Nephron (organoid): ENCODE data around the gene FAM193A.

Source experiments
- H3K27ac Mint-ChIP-seq, 3 experiments: 2 replicates each; pipeline ENCODE4 v1.8.0; 2020; ENCODE audit warnings: mixed read lengths in 3 of 3, mild to moderate bottlenecking in 2 of 3, moderate library complexity in 1 of 3
- H3K27me3 Mint-ChIP-seq: 2 replicates; pipeline ENCODE4 v1.8.0; 2021; ENCODE audit warnings: low read depth, mild to moderate bottlenecking, moderate library complexity, mixed read lengths
- H3K36me3 Mint-ChIP-seq: 2 replicates; pipeline ENCODE4 v1.8.0; 2020; ENCODE audit warnings: low read depth, mixed read lengths
- H3K4me1 Mint-ChIP-seq: 2 replicates; pipeline ENCODE4 v1.8.0; 2020; ENCODE audit warnings: mixed read lengths
- H3K4me3 Mint-ChIP-seq, 3 experiments: 2 replicates each; pipeline ENCODE4 v1.8.0; 2020; ENCODE audit warnings: mild to moderate bottlenecking in 3 of 3, mixed read lengths in 3 of 3, moderate library complexity in 2 of 3
- H3K9me3 Mint-ChIP-seq: 2 replicates; pipeline ENCODE4 v1.8.0; 2020; ENCODE audit warnings: mixed read lengths
- TF ChIP-seq, protein P1 (sequence below), 3 experiments: fragments of 200-600 bp; sonication (generic); IDR thresholded peaks; one replicate each; pipeline ENCODE4 v1.5.0; 2021; ENCODE audit warnings: antibody characterized with exemption in 3 of 3; ENCODE audit not compliant: unreplicated experiment in 3 of 3

Gene FAM193A

DNA sequence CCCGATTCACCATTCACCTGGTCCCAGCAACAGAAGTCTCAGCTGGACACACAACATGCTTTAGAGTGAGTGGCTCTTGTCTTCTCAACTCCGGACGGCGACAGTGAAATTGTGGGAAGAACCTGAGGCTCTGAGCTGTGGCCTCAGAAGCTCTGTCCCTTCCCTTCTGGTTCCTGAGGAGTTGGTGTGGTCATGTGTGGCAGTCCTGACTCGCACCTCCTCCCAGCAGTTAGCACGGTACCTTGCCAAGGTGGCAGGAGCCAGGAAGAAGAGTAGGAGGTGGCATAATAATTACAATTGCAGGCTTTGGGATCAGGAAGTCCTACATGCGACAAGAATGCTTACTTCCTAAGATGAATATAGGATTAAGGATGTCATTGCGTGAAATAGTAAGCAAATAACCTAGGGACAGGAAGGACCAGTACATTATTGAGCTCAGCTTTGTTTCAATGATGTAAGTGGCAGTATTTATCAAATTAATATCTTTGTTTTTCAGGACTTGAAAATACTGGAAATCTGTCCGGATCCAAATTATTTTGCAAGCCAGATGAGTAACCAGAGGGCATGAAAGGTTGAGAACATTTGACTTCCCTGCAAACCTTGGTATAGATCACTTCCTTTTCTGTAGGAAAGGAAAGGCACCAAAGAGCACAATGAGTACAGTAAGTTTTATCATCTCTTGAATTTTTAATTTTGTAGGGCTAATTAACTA is 46.5 kb upstream of the FAM193A start:
- TF ChIP-seq, protein P1, sequence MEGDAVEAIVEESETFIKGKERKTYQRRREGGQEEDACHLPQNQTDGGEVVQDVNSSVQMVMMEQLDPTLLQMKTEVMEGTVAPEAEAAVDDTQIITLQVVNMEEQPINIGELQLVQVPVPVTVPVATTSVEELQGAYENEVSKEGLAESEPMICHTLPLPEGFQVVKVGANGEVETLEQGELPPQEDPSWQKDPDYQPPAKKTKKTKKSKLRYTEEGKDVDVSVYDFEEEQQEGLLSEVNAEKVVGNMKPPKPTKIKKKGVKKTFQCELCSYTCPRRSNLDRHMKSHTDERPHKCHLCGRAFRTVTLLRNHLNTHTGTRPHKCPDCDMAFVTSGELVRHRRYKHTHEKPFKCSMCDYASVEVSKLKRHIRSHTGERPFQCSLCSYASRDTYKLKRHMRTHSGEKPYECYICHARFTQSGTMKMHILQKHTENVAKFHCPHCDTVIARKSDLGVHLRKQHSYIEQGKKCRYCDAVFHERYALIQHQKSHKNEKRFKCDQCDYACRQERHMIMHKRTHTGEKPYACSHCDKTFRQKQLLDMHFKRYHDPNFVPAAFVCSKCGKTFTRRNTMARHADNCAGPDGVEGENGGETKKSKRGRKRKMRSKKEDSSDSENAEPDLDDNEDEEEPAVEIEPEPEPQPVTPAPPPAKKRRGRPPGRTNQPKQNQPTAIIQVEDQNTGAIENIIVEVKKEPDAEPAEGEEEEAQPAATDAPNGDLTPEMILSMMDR (IDR thresholded peaks at IDR 0.05; ENCODE audit: unreplicated experiment in 3 of 3) = no peak
- peaks cover 19% of the 10 kb centered on the region for H3K4me1 Mint-ChIP-seq

DNA sequence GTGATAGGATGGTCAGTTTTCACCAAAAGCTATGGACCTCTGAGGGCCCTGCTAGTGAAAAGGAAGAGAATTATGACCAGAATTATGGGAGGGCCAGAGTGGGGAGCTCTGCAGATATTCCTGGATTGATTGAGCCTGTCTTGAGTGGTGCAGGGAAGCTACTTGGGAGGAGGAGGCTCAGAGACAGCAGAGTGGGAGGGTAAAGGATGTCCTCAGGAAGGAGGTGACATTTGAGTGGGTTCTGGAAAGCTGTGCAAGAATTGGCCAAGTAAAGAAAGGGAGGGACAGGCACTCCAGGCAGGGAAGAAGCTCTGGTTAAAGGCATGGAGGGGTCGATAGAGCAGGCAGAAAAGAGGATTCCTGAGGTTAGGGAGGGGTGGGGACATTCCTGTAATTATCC is 43.5 kb upstream of the FAM193A start:
- H3K27me3 Mint-ChIP-seq = no peaks in the 10 kb centered on the region
- no peaks in the 10 kb centered on the region for H3K9me3 Mint-ChIP-seq
- TF ChIP-seq, protein P1 (IDR thresholded peaks at IDR 0.05; ENCODE audit: unreplicated experiment in 3 of 3) = no peak
- H3K4me3 Mint-ChIP-seq = no peak overlapping the region
- H3K36me3 Mint-ChIP-seq = peaks cover 67% of the 10 kb centered on the region
- H3K4me1 Mint-ChIP-seq = no peaks in the 10 kb centered on the region
- no peak overlapping the region for H3K27ac Mint-ChIP-seq

More for the DNA sequence above, 46.5 kb upstream of the FAM193A start:
- Mint-ChIP-seq H3K9me3 (no peaks in the 10 kb centered on the region), H3K27me3 (no peaks in the 10 kb centered on the region), H3K27ac (no peak overlapping the region), H3K4me3 (no peak overlapping the region), H3K36me3 (peaks cover 42% of the 10 kb centered on the region)

- Mint-ChIP-seq H3K36me3 (peaks cover 75% of the 10 kb centered on the region), H3K4me3 (no peak overlapping the region), H3K27ac (no peak overlapping the region), H3K27me3 (no peaks in the 10 kb centered on the region), H3K9me3 (no peaks in the 10 kb centered on the region), H3K4me1 (no peaks in the 10 kb centered on the region)
- TF ChIP-seq, protein P1 (IDR thresholded peaks at IDR 0.05; ENCODE audit: unreplicated experiment in 3 of 3) = no peak
These were observed 41.5 kb upstream of the FAM193A start for GRCh38 chr4:2494992-2495391.

DNA sequence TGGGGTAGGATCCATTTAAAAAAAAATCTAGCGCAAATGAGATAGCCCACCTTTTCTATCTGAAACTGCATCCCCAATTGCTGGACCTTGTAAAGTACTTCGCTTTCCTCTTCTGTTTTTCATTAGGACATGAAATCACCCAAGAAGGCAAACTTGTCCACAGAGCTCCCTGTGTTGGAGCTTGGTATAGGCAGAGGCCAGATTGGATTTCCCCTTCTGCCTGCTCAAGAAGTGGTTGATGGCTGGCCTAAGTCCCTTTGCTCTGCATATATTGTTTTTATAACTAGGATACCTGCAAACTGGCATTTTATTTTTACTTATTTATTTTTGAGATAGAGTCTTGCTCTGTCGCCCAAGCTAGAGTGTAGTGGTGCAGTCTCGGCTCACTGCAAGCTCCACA is 39.1 kb upstream of the FAM193A start:
- Mint-ChIP-seq H3K4me3 (no peak overlapping the region), H3K9me3 (no peaks in the 10 kb centered on the region), H3K4me1 (no peaks in the 10 kb centered on the region), H3K27ac (no peak overlapping the region), H3K27me3 (no peaks in the 10 kb centered on the region), H3K36me3 (peaks cover 76% of the 10 kb centered on the region)
- TF ChIP-seq, protein P1 (IDR thresholded peaks at IDR 0.05; ENCODE audit: unreplicated experiment in 3 of 3) = no peak

GRCh38 chr4:2497931-2498330 is 38.5 kb upstream of the FAM193A start:
- Mint-ChIP-seq H3K27ac (no peak overlapping the region), H3K9me3 (no peaks in the 10 kb centered on the region), H3K27me3 (no peaks in the 10 kb centered on the region), H3K4me3 (no peak overlapping the region), H3K4me1 (no peaks in the 10 kb centered on the region), H3K36me3 (peaks cover 70% of the 10 kb centered on the region)
- TF ChIP-seq, protein P1 (IDR thresholded peaks at IDR 0.05; ENCODE audit: unreplicated experiment in 3 of 3) = no peak

DNA sequence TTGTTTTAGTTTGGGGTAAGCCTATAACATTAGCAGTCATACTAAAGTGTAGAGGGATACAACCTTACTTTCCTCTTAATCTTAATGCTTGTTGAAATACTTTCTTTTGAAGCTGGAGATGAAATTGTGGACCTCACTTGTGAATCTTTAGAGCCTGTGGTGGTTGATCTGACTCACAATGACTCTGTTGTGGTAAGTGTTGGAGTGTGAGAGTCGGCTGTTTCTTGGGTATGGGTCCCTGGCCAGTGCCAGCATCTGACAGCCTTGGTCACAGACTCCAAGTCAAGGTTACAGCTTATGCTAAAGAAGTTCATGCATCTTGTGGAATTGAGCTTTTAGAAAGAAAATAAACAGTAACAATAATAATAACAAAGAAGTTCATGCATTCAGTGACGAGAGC is 35.9 kb upstream of the FAM193A start:
- Mint-ChIP-seq H3K27ac (no peak overlapping the region), H3K4me1 (no peaks in the 10 kb centered on the region), H3K4me3 (no peak overlapping the region), H3K9me3 (no peaks in the 10 kb centered on the region), H3K27me3 (no peaks in the 10 kb centered on the region), H3K36me3 (peaks cover 61% of the 10 kb centered on the region)
- TF ChIP-seq, protein P1 (IDR thresholded peaks at IDR 0.05; ENCODE audit: unreplicated experiment in 3 of 3) = no peak
